GM12892 (cell line): Measurements from ENCODE around the gene SYNCRIP.

Experiments used
- POLR2A ChIP-seq: IDR thresholded peaks from 2 replicates; pipeline ENCODE4 v1.6.1; 2011; ENCODE audit warnings: low read depth, low read length, control low read depth
- POLR2AphosphoS5 ChIP-seq: IDR thresholded peaks from 2 replicates; pipeline ENCODE4 v1.6.1; 2011; ENCODE audit warnings: low read depth, low read length, control low read depth
- TAF1 ChIP-seq: IDR thresholded peaks from 2 replicates; pipeline ENCODE4 v1.6.1; 2011; ENCODE audit warnings: low read depth, mild to moderate bottlenecking, control low read depth, low read length, borderline replicate concordance

- TF ChIP-seq POLR2AphosphoS5 = peak; percentile 65; the same call in 1 of the 2 replicates
- TF ChIP-seq POLR2A = peak; percentile 72
- no peak for TF ChIP-seq TAF1
Observed at GRCh38 chr6:85669735-85670194, 27.1 kb upstream of the SYNCRIP start.
